Activated T-cell treated with anti-CD3 and anti-CD28 coated beads, Interleukin-2, amount 50 U/mL, for 24 hours (primary cell): Measurements from ENCODE around the gene POC5.
A peak's percentile ranks its signal among the peaks of the same experiment; 100 is the strongest.

Source experiments
- DNase-seq: peaks from one replicate; pipeline ENCODE4 v3.0.0-alpha.2; 2020
- H3K27ac Mint-ChIP-seq: 2 replicates; pipeline ENCODE4 v1.8.0; 2020; ENCODE audit warnings: mild to moderate bottlenecking, mixed read lengths
- H3K27me3 Mint-ChIP-seq: 2 replicates; pipeline ENCODE4 v1.8.0; 2020; ENCODE audit warnings: mixed read lengths
- H3K36me3 Mint-ChIP-seq: 2 replicates; pipeline ENCODE4 v1.8.0; 2020; ENCODE audit warnings: low read depth, mixed read lengths
- H3K4me1 Mint-ChIP-seq: 2 replicates; pipeline ENCODE4 v1.8.0; 2020; ENCODE audit warnings: low read depth, mixed read lengths
- H3K4me3 Mint-ChIP-seq: 2 replicates; pipeline ENCODE4 v1.8.0; 2020; ENCODE audit warnings: mild to moderate bottlenecking, moderate library complexity, mixed read lengths
- H3K9me3 Mint-ChIP-seq: 2 replicates; pipeline ENCODE4 v1.8.0; 2020; ENCODE audit warnings: mixed read lengths

The POC5 gene

DNA sequence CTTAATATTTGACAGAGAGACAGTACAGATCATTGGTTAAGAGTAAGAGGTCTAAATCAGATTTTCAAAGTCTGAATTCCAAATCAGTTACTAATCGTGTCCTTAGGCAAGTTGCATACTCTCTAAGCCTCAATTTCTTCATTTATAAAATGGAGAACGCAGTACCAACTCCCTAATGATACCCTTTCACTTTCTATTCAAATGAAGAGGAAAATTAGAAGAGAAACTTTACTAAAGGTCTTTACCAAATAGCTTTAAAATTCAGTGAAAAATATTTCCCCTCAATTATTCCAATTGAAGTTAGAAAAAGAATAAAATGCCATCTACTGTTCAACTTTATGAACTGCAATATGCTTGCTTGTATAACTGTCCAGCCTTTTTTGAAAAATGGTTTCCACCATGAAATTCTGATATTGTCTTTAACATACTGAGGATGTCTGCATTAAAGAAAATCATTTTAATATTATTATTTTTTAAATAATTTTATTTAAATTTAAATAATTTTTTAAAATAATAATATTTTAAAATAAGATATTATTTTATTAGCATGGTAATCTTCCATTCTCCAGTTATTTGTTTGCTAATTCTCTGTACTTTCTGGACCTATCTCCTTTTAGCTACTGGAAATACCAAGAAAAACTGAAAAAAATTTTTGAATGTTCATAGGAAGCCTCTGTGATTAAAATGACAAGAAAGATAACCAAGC lies 36.0 kb downstream of the POC5 start:
- Mint-ChIP-seq H3K4me1 (peaks cover 9% of the 10 kb centered on the region), H3K27ac (no peak overlapping the region)
- DNase-seq, result no peak

DNA sequence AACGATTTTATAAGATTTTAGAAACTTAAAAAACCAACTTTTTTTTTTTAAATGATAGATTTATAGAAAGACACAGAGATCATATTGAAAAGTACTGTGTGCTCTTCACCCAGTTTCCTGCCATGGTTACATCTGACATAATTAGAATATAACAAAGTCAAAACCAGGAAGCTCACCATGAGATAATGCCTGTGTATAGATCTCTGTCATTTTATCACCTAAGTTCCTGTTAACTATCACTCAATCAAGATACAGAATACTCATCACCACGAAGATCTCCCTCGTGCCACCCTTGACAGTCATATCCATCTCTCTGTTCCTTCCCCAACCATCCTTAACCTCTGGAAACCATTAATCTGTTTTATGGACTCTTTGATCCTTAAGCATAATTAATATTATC lies 39.1 kb downstream of the POC5 start:
- H3K4me1 Mint-ChIP-seq, result peaks cover 10% of the 10 kb centered on the region
- H3K36me3 Mint-ChIP-seq, result peaks cover 58% of the 10 kb centered on the region
- H3K9me3 Mint-ChIP-seq, result no peaks in the 10 kb centered on the region
- peak overlapping the region; percentile 59 for H3K27ac Mint-ChIP-seq
- H3K27me3 Mint-ChIP-seq, result no peaks in the 10 kb centered on the region
- no peak for DNase-seq
- no peak overlapping the region for H3K4me3 Mint-ChIP-seq

More for the DNA sequence above, 36.0 kb downstream of the POC5 start:
- Mint-ChIP-seq H3K36me3 (peaks cover 68% of the 10 kb centered on the region), H3K4me3 (no peak overlapping the region), H3K27me3 (no peaks in the 10 kb centered on the region), H3K9me3 (no peaks in the 10 kb centered on the region)

DNA sequence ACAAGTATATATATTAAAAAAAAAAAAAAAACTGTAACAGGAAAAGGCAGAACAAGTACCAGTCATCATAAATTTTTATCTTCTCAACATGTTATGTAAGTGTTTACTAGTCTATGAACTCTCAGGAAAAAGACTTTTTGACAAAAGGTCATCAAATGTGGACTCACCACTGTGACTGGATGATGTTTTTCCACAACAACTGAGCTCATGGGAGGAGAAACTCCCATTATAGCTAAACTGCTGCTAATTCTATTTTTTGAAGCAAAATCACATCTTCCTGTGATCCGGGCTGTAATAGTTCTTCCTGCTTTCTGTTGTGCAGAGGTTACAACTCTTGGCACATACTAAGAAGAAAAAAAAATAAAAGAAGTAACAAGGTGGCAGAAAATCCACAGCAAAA lies 39.6 kb downstream of the POC5 start:
- Mint-ChIP-seq H3K27ac (peak overlapping the region; percentile 59), H3K4me3 (no peak overlapping the region), H3K27me3 (no peaks in the 10 kb centered on the region), H3K36me3 (peaks cover 58% of the 10 kb centered on the region), H3K9me3 (no peaks in the 10 kb centered on the region), H3K4me1 (peaks cover 11% of the 10 kb centered on the region)
- DNase-seq, result no peak

DNA sequence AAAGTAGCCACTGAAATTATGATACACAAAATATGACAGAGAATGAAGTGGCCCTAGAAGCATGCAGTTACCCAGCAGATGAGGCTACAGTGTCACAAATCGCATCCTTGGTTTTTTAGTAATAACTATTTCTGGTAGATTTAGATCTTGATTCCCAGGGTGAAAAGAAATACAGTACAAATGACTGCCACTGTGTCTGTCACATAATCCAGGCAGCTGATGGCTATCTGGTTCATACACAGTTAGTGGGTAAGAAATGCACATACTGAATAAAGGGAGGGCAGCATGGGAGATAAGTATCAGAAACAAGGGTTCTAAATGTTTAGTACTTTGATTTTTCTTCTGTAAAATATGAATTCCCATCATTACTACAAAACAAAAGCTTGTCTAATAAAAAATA lies 41.5 kb downstream of the POC5 start:
- peaks cover 17% of the 10 kb centered on the region for H3K4me1 Mint-ChIP-seq
- H3K9me3 Mint-ChIP-seq, result no peaks in the 10 kb centered on the region
- H3K4me3 Mint-ChIP-seq, result no peak overlapping the region
- DNase-seq, result no peak
- peak overlapping the region; percentile 53 for H3K27ac Mint-ChIP-seq
- peaks cover 69% of the 10 kb centered on the region for H3K36me3 Mint-ChIP-seq
- no peaks in the 10 kb centered on the region for H3K27me3 Mint-ChIP-seq

DNA sequence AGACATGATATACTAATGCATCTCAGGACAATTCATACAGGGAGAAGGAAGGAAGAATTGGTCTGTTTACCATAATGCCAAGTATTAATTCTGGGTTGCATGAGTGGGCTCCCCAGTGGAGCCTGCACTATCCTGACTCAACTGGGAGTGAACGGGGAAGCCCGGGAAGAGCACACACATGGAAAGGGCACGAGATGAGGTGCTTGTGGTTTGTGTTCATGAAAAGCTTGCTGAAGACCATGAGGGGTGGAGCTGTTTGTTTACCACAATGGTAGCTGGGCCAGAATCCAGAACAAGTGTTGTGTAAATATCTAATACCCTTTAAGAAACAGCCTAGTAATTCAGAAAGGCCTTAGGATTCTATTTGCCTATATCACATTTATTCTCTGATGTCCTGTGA lies 44.6 kb downstream of the POC5 start:
- no peak overlapping the region for H3K27ac Mint-ChIP-seq
- H3K4me3 Mint-ChIP-seq, result no peak overlapping the region
- peaks cover 39% of the 10 kb centered on the region for H3K4me1 Mint-ChIP-seq
- no peaks in the 10 kb centered on the region for H3K9me3 Mint-ChIP-seq
- H3K36me3 Mint-ChIP-seq, result peaks cover 63% of the 10 kb centered on the region
- no peak for DNase-seq
- H3K27me3 Mint-ChIP-seq, result no peaks in the 10 kb centered on the region

DNA sequence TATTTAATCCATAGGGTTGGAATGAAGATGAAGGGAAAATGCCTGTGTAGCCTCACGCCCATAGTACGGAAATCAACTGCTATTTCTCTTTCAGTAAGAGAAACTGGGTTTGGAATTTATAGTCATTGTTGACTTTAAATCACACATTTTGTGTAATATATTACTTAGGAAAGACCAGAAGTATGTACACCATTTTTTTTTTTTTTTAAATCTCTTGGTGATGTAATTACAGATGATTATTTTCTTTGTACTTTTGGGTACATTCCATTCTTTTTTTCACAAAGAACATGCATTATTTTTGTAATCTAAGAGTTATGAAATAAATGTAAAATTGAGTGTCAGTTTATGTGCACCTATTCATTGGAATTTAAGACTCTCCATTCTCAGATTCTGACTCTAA lies 45.7 kb downstream of the POC5 start:
- H3K27me3 Mint-ChIP-seq, result no peaks in the 10 kb centered on the region
- peak overlapping the region; percentile 81 for H3K27ac Mint-ChIP-seq
- H3K36me3 Mint-ChIP-seq, result peaks cover 56% of the 10 kb centered on the region
- H3K4me3 Mint-ChIP-seq, result no peak overlapping the region
- DNase-seq, result no peak
- H3K4me1 Mint-ChIP-seq, result peaks cover 38% of the 10 kb centered on the region
- H3K9me3 Mint-ChIP-seq, result no peaks in the 10 kb centered on the region

DNA sequence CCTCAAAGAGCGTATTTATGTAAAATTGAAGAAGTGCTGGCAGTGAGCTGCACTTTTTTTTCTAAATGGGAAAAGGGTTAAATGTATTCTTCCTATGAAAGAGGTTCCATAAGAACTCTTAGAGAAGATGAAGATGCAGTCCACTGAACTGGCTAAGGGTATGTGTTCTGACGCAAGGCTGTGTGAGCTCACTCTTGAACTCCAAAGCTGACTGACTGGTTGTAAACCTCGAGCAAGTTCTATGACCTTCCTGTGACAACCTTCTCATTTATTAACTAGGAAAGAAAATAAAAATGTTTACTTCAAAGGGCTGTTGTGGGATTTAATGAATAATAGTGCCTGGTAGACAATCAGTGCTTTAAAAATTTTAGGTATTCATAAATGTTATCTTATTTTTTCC lies 46.7 kb downstream of the POC5 start:
- Mint-ChIP-seq H3K27me3 (no peaks in the 10 kb centered on the region), H3K27ac (peak overlapping the region; percentile 81), H3K4me3 (no peak overlapping the region), H3K36me3 (peaks cover 47% of the 10 kb centered on the region), H3K4me1 (peaks cover 40% of the 10 kb centered on the region), H3K9me3 (no peaks in the 10 kb centered on the region)
- no peak for DNase-seq

DNA sequence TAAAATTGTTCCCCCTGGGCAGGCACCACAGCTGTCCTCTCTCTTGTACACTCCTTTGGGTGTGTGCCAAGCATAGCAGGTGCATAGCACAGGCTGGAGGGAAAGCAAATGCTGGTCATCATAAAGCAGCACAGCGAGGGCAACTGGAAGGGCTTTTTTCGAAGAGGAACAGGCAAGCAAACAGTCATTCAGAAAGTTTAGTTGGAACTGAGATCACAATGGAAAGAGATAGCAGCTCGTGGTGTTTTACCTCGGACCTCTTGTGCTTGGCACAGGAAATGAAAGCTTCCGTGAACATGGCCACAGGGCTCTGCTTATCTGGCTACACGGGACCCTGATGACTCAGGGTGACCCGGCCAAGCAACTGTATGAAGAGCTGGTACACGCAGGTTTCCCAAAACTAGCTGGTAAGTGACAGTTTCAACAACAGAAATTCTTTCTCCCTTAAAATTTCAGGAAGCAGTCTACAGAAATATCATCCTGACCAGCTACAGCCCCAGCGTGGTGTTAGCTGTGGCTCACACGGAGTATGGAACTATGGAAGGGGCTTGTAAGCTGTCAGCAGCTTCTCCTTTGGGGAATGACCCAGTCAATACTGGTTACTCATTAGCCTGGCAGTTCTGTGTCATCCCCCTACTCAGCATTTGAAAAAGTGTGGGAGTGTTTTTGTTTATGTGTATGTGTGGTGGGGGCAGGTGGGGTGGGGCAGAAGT lies 48.1 kb downstream of the POC5 start:
- Mint-ChIP-seq H3K36me3 (peaks cover 39% of the 10 kb centered on the region), H3K9me3 (no peaks in the 10 kb centered on the region), H3K4me1 (peaks cover 40% of the 10 kb centered on the region), H3K27ac (peak overlapping the region; percentile 98), H3K27me3 (no peaks in the 10 kb centered on the region), H3K4me3 (peak overlapping the region; percentile 76)
- DNase-seq, result peak; percentile 64

DNA sequence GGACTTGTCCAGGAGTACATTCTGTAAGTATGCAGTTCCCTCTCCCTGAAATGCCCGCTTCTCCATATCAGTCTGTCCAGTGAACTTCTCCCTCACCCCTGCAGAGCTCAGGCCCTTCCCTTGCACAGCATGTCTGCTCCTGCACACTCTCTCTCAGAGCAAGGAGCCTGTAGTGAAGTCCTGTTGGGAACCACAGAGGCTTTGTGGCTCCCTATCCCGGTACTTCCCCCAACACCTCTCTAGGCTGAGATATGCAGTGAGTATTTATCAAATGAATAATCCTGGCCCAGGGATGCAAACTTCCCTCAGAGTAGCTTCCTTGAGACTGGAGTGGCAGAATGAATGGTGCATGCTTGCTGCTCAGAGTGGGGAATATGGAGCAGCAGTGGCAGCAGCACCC lies 48.8 kb downstream of the POC5 start:
- H3K27ac Mint-ChIP-seq, result peak overlapping the region; percentile 98
- peaks cover 36% of the 10 kb centered on the region for H3K36me3 Mint-ChIP-seq
- peak overlapping the region; percentile 76 for H3K4me3 Mint-ChIP-seq
- H3K9me3 Mint-ChIP-seq, result no peaks in the 10 kb centered on the region
- no peaks in the 10 kb centered on the region for H3K27me3 Mint-ChIP-seq
- no peak for DNase-seq
- H3K4me1 Mint-ChIP-seq, result peaks cover 40% of the 10 kb centered on the region

DNA sequence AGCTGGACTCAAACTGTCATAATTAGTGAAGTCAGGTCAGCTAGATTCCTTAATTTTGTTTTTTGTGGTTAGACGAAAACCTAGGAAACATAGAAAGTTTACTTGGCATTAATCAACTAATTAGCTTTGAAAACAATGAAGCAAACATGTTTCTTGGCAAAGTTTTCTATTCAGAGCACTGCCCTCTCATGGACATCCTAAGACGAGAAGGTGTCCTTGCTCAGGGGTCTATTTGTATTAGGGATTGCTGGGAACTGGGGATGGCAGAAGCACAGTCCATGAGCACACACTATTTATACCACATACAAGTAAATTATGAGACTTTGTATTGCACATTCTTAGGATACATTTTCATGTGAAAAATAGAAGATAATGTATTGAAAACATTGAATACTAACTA lies 49.7 kb downstream of the POC5 start:
- Mint-ChIP-seq H3K9me3 (no peaks in the 10 kb centered on the region), H3K27ac (no peak overlapping the region), H3K4me3 (no peak overlapping the region), H3K4me1 (peaks cover 38% of the 10 kb centered on the region), H3K27me3 (no peaks in the 10 kb centered on the region), H3K36me3 (peaks cover 28% of the 10 kb centered on the region)
- no peak for DNase-seq

DNA sequence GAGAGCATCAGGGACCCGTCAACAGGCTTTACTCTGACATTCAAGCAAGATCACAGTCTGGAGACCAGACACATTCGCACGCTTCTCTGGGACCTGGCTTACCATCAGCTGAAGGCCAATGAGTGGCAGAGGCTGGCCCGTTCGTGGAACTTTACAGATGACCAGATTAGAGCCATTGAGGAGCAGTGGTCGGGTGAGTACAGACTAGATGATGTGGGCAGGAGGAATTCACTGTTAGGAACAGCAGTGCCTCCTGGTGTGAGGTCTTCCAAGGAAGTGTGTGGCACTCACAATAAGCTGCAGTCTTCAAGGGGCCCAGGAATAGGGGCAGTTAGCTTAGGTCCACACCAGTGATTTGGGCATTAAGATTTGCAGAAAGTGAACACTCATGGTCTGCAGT lies 50.4 kb downstream of the POC5 start:
- no peak for DNase-seq
- H3K27me3 Mint-ChIP-seq, result no peaks in the 10 kb centered on the region
- H3K9me3 Mint-ChIP-seq, result no peaks in the 10 kb centered on the region
- no peak overlapping the region for H3K27ac Mint-ChIP-seq
- peaks cover 38% of the 10 kb centered on the region for H3K4me1 Mint-ChIP-seq
- no peak overlapping the region for H3K4me3 Mint-ChIP-seq
- H3K36me3 Mint-ChIP-seq, result peaks cover 21% of the 10 kb centered on the region

DNA sequence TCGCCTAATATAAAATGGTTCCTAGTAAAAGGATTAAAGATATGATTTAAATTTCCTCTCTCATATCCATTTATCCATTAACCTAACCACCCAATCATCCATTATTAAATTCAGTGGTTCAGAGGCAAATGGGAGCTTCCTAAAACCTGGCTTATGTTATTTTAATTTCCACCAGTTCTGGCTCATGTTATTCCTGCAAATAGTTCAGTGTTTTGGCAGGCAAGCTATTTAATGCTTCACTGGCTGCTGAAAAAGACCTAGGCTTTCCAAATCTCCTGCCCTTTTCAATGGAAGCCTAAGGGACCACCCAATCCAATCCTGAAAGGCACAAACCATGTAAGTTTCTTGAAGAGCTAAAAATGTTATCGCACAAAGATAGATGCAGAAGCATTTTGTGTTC lies 52.3 kb downstream of the POC5 start:
- H3K27me3 Mint-ChIP-seq, result no peaks in the 10 kb centered on the region
- H3K36me3 Mint-ChIP-seq, result peaks cover 9% of the 10 kb centered on the region
- no peaks in the 10 kb centered on the region for H3K9me3 Mint-ChIP-seq

DNA sequence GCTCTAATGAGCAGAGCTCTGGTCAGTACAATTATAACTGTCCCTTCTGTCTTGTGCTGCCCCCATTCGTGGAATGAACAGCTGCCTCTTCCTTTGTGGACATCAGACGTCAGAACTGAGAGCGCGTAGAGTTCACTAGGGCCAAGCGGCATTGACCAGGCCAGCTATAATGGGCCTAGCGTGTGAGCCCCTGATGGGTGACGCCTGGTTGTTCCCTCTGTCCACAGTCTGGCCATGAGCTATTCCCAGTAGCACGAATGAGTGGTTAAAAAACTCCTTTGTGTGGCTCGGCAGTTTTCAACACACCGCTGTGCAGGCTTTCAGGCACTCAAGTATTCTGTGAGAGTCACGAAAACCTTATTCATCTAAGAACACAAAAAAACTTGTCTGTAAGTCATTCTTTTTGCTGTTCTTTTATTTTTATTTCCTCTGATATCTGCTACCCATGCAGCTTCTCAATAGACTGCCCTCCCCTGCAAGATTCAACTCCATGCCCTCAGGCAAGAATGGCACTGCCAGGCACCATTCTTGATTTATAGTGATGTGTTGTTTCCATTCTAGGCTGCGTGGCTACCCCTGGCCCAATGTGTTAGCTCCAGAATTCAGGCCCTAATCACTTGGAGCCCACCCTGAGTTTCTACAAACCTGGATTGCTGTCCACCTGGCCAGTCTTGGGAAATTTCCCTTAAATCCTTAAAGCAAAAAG lies 53.5 kb downstream of the POC5 start:
- Mint-ChIP-seq H3K4me3 (no peak overlapping the region), H3K4me1 (peaks cover 13% of the 10 kb centered on the region), H3K27me3 (no peaks in the 10 kb centered on the region), H3K9me3 (no peaks in the 10 kb centered on the region), H3K36me3 (no peaks in the 10 kb centered on the region), H3K27ac (no peak overlapping the region)
- no peak for DNase-seq

More for the DNA sequence above, 52.3 kb downstream of the POC5 start:
- H3K27ac Mint-ChIP-seq, result no peak overlapping the region
- no peak overlapping the region for H3K4me3 Mint-ChIP-seq
- H3K4me1 Mint-ChIP-seq, result peaks cover 25% of the 10 kb centered on the region
- no peak for DNase-seq

DNA sequence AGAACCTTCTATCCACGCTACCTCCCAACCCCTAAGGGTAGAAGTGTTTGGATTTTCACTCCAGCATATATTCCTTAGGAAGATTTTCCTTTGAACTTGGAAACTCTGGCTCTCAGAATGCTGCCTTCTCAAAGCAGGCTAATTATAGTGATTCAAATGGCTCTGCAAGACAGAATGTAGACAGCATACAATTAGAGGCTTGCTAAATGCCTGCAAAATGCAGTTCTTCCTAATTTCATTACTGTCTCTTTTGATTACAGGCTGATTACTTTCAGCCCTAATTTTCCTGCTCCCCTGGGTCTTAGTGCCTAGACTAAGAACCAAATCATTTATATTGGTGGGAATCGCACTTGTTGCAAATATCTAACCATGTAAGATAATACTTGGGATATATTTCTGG lies 55.2 kb downstream of the POC5 start:
- no peak overlapping the region for H3K4me3 Mint-ChIP-seq
- no peaks in the 10 kb centered on the region for H3K27me3 Mint-ChIP-seq
- H3K36me3 Mint-ChIP-seq, result no peaks in the 10 kb centered on the region
- no peak overlapping the region for H3K27ac Mint-ChIP-seq
- H3K4me1 Mint-ChIP-seq, result peaks cover 4% of the 10 kb centered on the region
- no peak for DNase-seq
- H3K9me3 Mint-ChIP-seq, result no peaks in the 10 kb centered on the region
